ENCODE data around the gene NOL11. TPM values are rescaled to one million over a fixed set of nuclear protein-coding genes. Genes with fewer than 3 reads are reported as not detected.

NOL11 gene
- total and polyA plus RNA-seq, 2 of the 8 experiments (the other 6 are each of a cell fraction or from before 2014, with no cell fraction given) = 58.0 to 97.2 TPM

DNA sequence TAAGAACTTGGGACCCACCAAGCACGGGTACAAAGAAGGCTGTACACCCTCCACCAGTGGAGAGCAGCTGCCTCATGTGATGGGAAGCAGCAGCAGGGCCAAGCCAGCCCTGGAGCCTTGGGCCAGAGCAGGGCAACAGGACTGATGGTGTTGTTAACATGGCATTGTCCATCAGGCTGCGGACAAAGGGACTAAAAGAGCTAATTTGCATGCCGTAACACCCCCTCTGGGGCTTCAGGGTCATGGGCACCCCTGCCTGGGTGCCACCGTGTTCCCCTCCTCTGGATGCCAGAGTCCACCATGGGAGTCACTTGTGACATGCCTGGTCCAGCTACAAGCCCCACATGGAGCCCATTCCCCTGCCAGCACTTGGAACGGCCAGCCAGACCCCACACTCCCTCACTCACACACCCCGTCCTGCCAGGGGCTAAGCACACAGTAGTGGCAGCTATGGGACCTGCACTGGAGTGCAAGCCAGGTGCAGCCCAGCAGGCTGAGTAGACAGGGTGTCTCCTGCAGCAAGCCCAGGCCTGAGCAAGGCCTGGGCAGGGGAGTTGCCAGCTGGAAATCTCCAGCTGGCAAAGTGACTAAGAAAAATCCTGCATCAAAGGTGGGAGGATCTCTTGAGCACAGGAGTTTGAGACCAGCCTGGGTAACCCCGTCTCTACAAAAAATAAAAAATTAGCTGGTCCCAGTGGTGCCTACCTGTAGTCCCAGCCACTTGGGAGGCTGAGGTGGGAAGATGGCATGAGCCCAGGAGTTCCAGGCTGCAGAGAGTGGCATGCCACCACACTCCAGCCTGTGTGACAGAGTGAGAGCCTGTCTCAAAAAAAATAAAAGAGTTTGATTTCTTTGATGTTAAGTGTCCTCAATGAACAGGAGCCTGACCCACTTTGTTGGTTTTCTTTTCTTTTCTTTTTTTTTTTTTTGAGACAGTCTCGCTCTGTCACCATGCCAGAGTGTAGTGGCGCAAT is 33.7 kb downstream of the NOL11 start:
- H3K4me2 ChIP-seq (ENCODE audit: insufficient read depth in 1 of 2, low read depth in 2 of 2, low read length in 2 of 2) = peak overlapping the region in 1 of 2 experiments; percentile 1; a peak in 1 of 4 replicates

More for the DNA sequence above, 33.7 kb downstream of the NOL11 start:
- Histone ChIP-seq H4K20me1 (replicated peaks in 1 of 2; ENCODE audit: control insufficient read depth in 1 of 2, insufficient read depth in 2 of 2, low read length in 2 of 2) (no peaks in the 10 kb centered on the region), H3K9me3 (ENCODE audit: insufficient read depth in 2 of 2, low read depth in 1 of 2, low read length in 1 of 2) (peaks cover 5 to 8% of the 10 kb centered on the region in 2 experiments; a peak in 1 of 4 replicates), H3K27me3 (replicated peaks in 1 of 4; ENCODE audit: control insufficient read depth in 3 of 4, extremely low read depth in 1 of 4, insufficient read depth in 3 of 4, low read length in 3 of 4) (no peaks in the 10 kb centered on the region), H3K4me3 (ENCODE audit: extremely low read depth in 1 of 4, insufficient read depth in 2 of 4, low read depth in 3 of 4, low read length in 4 of 4) (no peak overlapping the region), H3K79me2 (ENCODE audit: control insufficient read depth in 1 of 2, insufficient read depth in 2 of 2, low read length in 2 of 2) (no peaks in the 10 kb centered on the region), H2AK5ac (ENCODE audit: low read depth, low read length) (peak overlapping the region; percentile 91; the same call in 1 of the 2 replicates), H3K23ac (ENCODE audit: insufficient read length) (no peak overlapping the region), H3K9ac (replicated peaks in 1 of 4; ENCODE audit: extremely low read depth in 1 of 4, low read depth in 3 of 4, low read length in 3 of 4) (no peak overlapping the region; a peak in 1 of 7 replicates), H4K91ac (replicated peaks; ENCODE audit: insufficient read length, low read length) (peak overlapping the region; percentile 91), H3K4me1 (replicated peaks in 1 of 4; ENCODE audit: control insufficient read depth in 3 of 4, insufficient read depth in 4 of 4, low read length in 3 of 4) (peaks cover 0 to 21% (median 18%) of the 10 kb centered on the region in 4 experiments; a peak in 6 of 7 replicates), H3K23me2 (ENCODE audit: low read depth, low read length) (no peaks in the 10 kb centered on the region), H2BK120ac (replicated peaks; ENCODE audit: low read depth, low read length) (peak overlapping the region; percentile 98), H2BK12ac (ENCODE audit: low read depth, low read length) (peak overlapping the region; percentile 91; the same call in 1 of the 2 replicates), H3K18ac (ENCODE audit: extremely low read depth, low read length) (peak overlapping the region; percentile 99), H3K4ac (replicated peaks; ENCODE audit: insufficient read length, low read depth, low read length) (peak overlapping the region; percentile 92), H2BK5ac (ENCODE audit: low read depth, low read length) (peak overlapping the region; percentile 96), H2AFZ (ENCODE audit: low read length) (no peak overlapping the region), H3K27ac (ENCODE audit: low read depth, low read length) (peak overlapping the region; percentile 60), H3K36me3 (ENCODE audit: control insufficient read depth in 2 of 4, insufficient read depth in 4 of 4, low read length in 3 of 4) (peaks cover 2 to 42% (median 10%) of the 10 kb centered on the region in 4 experiments; a peak in 6 of 8 replicates), H4K8ac (ENCODE audit: extremely low read depth, insufficient read depth, low read length) (no peak overlapping the region; the same call in 1 of the 2 replicates), H3K79me1 (ENCODE audit: low read depth, low read length) (no peaks in the 10 kb centered on the region; the same call in 1 of the 2 replicates), H3K56ac (replicated peaks; ENCODE audit: insufficient read length, low read depth, low read length) (peak overlapping the region; percentile 75), H2BK15ac (ENCODE audit: low read length) (peak overlapping the region; percentile 65; the same call in 1 of the 2 replicates), H4K5ac (ENCODE audit: insufficient read length, low read depth, low read length) (peak overlapping the region; percentile 97), H2BK20ac (ENCODE audit: low read length) (peak overlapping the region; percentile 97), H3K14ac (ENCODE audit: insufficient read length) (no peak overlapping the region)
- TF ChIP-seq CHD1 (IDR thresholded peaks at IDR 0.05; ENCODE audit: low read depth, low read length) = no peak
- 0 out of 2 replicates have a peak, but pooled peaks have one; percentile 10 for TF ChIP-seq CEBPB (IDR thresholded peaks at IDR 0.05; ENCODE audit: low read depth, low read length)
- TF ChIP-seq KDM5A (IDR thresholded peaks at IDR 0.05; ENCODE audit: low read length) = no peak
- TF ChIP-seq SP4 (IDR thresholded peaks at IDR 0.05; ENCODE audit: low read length) = no peak
- TF ChIP-seq HDAC2 (IDR thresholded peaks at IDR 0.05; ENCODE audit: borderline replicate concordance in 1 of 2, low read depth in 2 of 2, low read length in 2 of 2) = 0 out of 4 replicates have a peak, but pooled peaks of 1 of the 2 experiments have one; percentile 7
- TF ChIP-seq FOSL1 (IDR thresholded peaks at IDR 0.05; ENCODE audit: insufficient read depth, low read depth, low read length) = no peak
- no peak for FAIRE-seq
- peak in 1 of 2 experiments; percentile 61 for DNase-seq (ENCODE audit: low read depth in 1 of 2, low spot score in 2 of 2)
- POLR2A ChIA-PET (ENCODE audit: partially characterized antibody) = interaction anchor here (0.9 to 2.2 kb wide), 11 partner anchors 9 to 71 kb away, joined by 3 to 8 read pairs (median 4); partner anchors contain the start of gene NOL11
- 58% methylated on average over 8 of the region's 9 CpGs; no CpG with 5 or more reads in 1 of the 2 experiments for WGBS, 2 experiments (ENCODE audit: extremely low coverage in 1 of 2, insufficient coverage in 1 of 2, insufficient read length in 1 of 2, insufficient replicate concordance in 2 of 2, low coverage in 1 of 2, low lambda C conversion rate in 2 of 2, missing lambda C conversion rate in 1 of 2)
- CTCF ChIA-PET (ENCODE audit: partially characterized antibody) = interaction anchor here (0.9 to 3.3 kb wide), 5 partner anchors 8 to 34 kb away, joined by 3 to 13 read pairs (median 3); partner anchors contain the start of gene NOL11
